H1 (cell line): ENCODE data around the gene EBNA1BP2. TPM values are rescaled to one million over a fixed set of nuclear protein-coding genes. Genes with fewer than 3 reads are reported as not detected.

Experiments
- CTCF ChIA-PET: fragments of 300-600 bp; sonication (Branson Sonifier 250); formaldehyde crosslinking; loops from one replicate; lab custom pipeline; 2021; ENCODE audit not compliant: partially characterized antibody; lab: Charles Lee
- POLR2A ChIA-PET: fragments of 300-600 bp; sonication (Branson Sonifier 250); formaldehyde crosslinking; loops from one replicate; lab custom pipeline; 2021; ENCODE audit warnings: inconsistent platforms; ENCODE audit not compliant: partially characterized antibody; lab: Charles Lee
- DNase-seq, 2 experiments: peaks; one replicate each; pipeline versions ENCODE4 v3.0.0 to v3.0.0-alpha.2; 2010 to 2022; ENCODE audit warnings: low spot score in 2 of 2, low read depth in 1 of 2, mixed read lengths in 1 of 2
- FAIRE-seq: peaks from 2 replicates; lab custom pipeline; 2011; peaks lifted over from hg19 to GRCh38; lab: Jason Lieb, UNC
- H2AFZ ChIP-seq: 2 replicates; pipeline ENCODE4 v1.8.1; 2012; ENCODE audit warnings: low read length, inconsistent platforms
- H2AK5ac ChIP-seq: 2 replicates; pipeline ENCODE4 v1.6.1; 2013; ENCODE audit warnings: low read depth, low read length
- H2BK120ac ChIP-seq: replicated peaks from 2 replicates; pipeline ENCODE3; 2013; ENCODE audit warnings: low read depth, low read length, inconsistent platforms
- H2BK12ac ChIP-seq: 2 replicates; pipeline ENCODE4 v1.6.1; 2013; ENCODE audit warnings: low read depth, low read length
- H2BK15ac ChIP-seq: 2 replicates; pipeline ENCODE4 v1.6.1; 2013; ENCODE audit warnings: low read length
- H2BK20ac ChIP-seq: 2 replicates; pipeline ENCODE4 v1.6.1; 2013; ENCODE audit warnings: low read length
- H2BK5ac ChIP-seq: 2 replicates; pipeline ENCODE4 v1.6.1; 2013; ENCODE audit warnings: low read depth, low read length
- H3K14ac ChIP-seq: 2 replicates; pipeline ENCODE4 v1.6.1; 2013; ENCODE audit warnings: inconsistent platforms; ENCODE audit not compliant: insufficient read length
- H3K18ac ChIP-seq: 2 replicates; pipeline ENCODE4 v1.6.1; 2013; ENCODE audit warnings: low read length; ENCODE audit errors: extremely low read depth
- H3K23ac ChIP-seq: 2 replicates; pipeline ENCODE4 v1.6.1; 2013; ENCODE audit warnings: inconsistent platforms; ENCODE audit not compliant: insufficient read length
- H3K23me2 ChIP-seq: 2 replicates; pipeline ENCODE4 v1.6.1; 2013; ENCODE audit warnings: low read depth, low read length
- H3K27ac ChIP-seq: 2 replicates; pipeline ENCODE4 v1.6.1; 2011; ENCODE audit warnings: low read depth, low read length, inconsistent platforms
- H3K27me3 ChIP-seq, 4 experiments: replicated peaks in 1 of 4; 1 replicate in 1 of 4; 2 replicates in 3 of 4; pipeline versions ENCODE4 v1.6.1 to v1.8.1; 2011 to 2013; ENCODE audit warnings: low read length in 3 of 4, mild to moderate bottlenecking in 3 of 4, inconsistent platforms in 2 of 4, mixed read lengths in 2 of 4, moderate library complexity in 1 of 4; ENCODE audit not compliant: control insufficient read depth in 3 of 4, insufficient read depth in 3 of 4; ENCODE audit errors: extremely low read depth in 1 of 4
- H3K36me3 ChIP-seq, 4 experiments: 2 replicates each; pipeline versions ENCODE4 v1.6.1 to v1.8.1; 2011 to 2013; ENCODE audit warnings: mild to moderate bottlenecking in 4 of 4, low read length in 3 of 4, moderate library complexity in 2 of 4, control low read depth in 1 of 4, inconsistent platforms in 1 of 4; ENCODE audit not compliant: insufficient read depth in 4 of 4, control insufficient read depth in 2 of 4
- H3K4ac ChIP-seq: replicated peaks from 2 replicates; pipeline ENCODE3; 2013; ENCODE audit warnings: low read length, low read depth, mixed read lengths, inconsistent platforms; ENCODE audit not compliant: insufficient read length
- H3K4me1 ChIP-seq, 4 experiments: replicated peaks in 1 of 4; 1 replicate in 1 of 4; 2 replicates in 3 of 4; pipeline versions ENCODE4 v1.6.1 to v1.8.1; 2011 to 2013; ENCODE audit warnings: low read length in 3 of 4, inconsistent platforms in 2 of 4, mixed read lengths in 1 of 4; ENCODE audit not compliant: insufficient read depth in 4 of 4, control insufficient read depth in 3 of 4
- H3K4me2 ChIP-seq, 2 experiments: 2 replicates each; pipeline versions ENCODE4 v1.6.1 to v1.8.1; 2011 to 2013; ENCODE audit warnings: low read depth in 2 of 2, low read length in 2 of 2, control low read depth in 1 of 2, inconsistent platforms in 1 of 2, mild to moderate bottlenecking in 1 of 2; ENCODE audit not compliant: insufficient read depth in 1 of 2
- H3K4me3 ChIP-seq, 4 experiments: fragments of 200-600, 300-600 bp in 1 of 4; sonication (generic), shearing (Covaris generic), sonication (Bioruptor Twin) in 1 of 4; 2 replicates each; pipeline versions ENCODE4 v1.5.1 to v1.8.1; 2011 to 2016; ENCODE audit warnings: low read length in 4 of 4, low read depth in 3 of 4, control low read depth in 2 of 4, inconsistent platforms in 2 of 4, mild to moderate bottlenecking in 2 of 4, mixed read lengths in 1 of 4, moderate library complexity in 1 of 4; ENCODE audit not compliant: insufficient read depth in 2 of 4; ENCODE audit errors: extremely low read depth in 1 of 4
- H3K56ac ChIP-seq: replicated peaks from 2 replicates; pipeline ENCODE3; 2013; ENCODE audit warnings: low read depth, mild to moderate bottlenecking, mixed read lengths, low read length, inconsistent platforms; ENCODE audit not compliant: insufficient read length
- H3K79me1 ChIP-seq: 2 replicates; pipeline ENCODE4 v1.6.1; 2013; ENCODE audit warnings: low read depth, low read length, control low read depth
- H3K79me2 ChIP-seq, 2 experiments: 2 replicates each; pipeline versions ENCODE4 v1.6.1 to v1.8.1; 2012 to 2013; ENCODE audit warnings: low read length in 2 of 2, mild to moderate bottlenecking in 2 of 2, inconsistent platforms in 1 of 2; ENCODE audit not compliant: insufficient read depth in 2 of 2, control insufficient read depth in 1 of 2
- H3K9ac ChIP-seq, 4 experiments: replicated peaks in 1 of 4; 1 replicate in 1 of 4; 2 replicates in 3 of 4; pipeline versions ENCODE4 v1.6.1 to v1.8.1; 2011 to 2013; ENCODE audit warnings: low read depth in 3 of 4, low read length in 3 of 4, control low read depth in 2 of 4, mild to moderate bottlenecking in 2 of 4, moderate library complexity in 2 of 4, inconsistent platforms in 1 of 4; ENCODE audit errors: extremely low read depth in 1 of 4
- H3K9me3 ChIP-seq, 2 experiments: 2 replicates each; pipeline versions ENCODE4 v1.6.1 to v1.8.1; 2012 to 2013; ENCODE audit warnings: mild to moderate bottlenecking in 2 of 2, moderate library complexity in 2 of 2, control low read depth in 1 of 2, inconsistent platforms in 1 of 2, low read depth in 1 of 2, low read length in 1 of 2, mixed read lengths in 1 of 2; ENCODE audit not compliant: insufficient read depth in 2 of 2
- H4K20me1 ChIP-seq, 2 experiments: replicated peaks in 1 of 2; 2 replicates each; pipeline versions ENCODE3 to v1.8.1; 2011 to 2013; ENCODE audit warnings: inconsistent platforms in 2 of 2, low read length in 2 of 2, mild to moderate bottlenecking in 1 of 2; ENCODE audit not compliant: insufficient read depth in 2 of 2, control insufficient read depth in 1 of 2
- H4K5ac ChIP-seq: 2 replicates; pipeline ENCODE4 v1.6.1; 2013; ENCODE audit warnings: low read length, low read depth, mixed read lengths, inconsistent platforms; ENCODE audit not compliant: insufficient read length
- H4K8ac ChIP-seq: 2 replicates; pipeline ENCODE4 v1.8.0; 2013; ENCODE audit warnings: mild to moderate bottlenecking, moderate library complexity, low read length, inconsistent platforms; ENCODE audit not compliant: insufficient read depth; ENCODE audit errors: extremely low read depth
- H4K91ac ChIP-seq: replicated peaks from 2 replicates; pipeline ENCODE3; 2013; ENCODE audit warnings: low read length, mixed read lengths, inconsistent platforms; ENCODE audit not compliant: insufficient read length
- ASH2L ChIP-seq: fragments of 200-600, 300-600 bp; sonication (generic); IDR thresholded peaks from one replicate; pipeline ENCODE4 v1.7.1; 2017; ENCODE audit warnings: low read length
- CHD2 ChIP-seq: IDR thresholded peaks from 2 replicates; pipeline ENCODE4 v1.6.1; 2012; ENCODE audit warnings: low read length, improper control_type of control experiment
- CREB1 ChIP-seq: IDR thresholded peaks from 2 replicates; pipeline ENCODE4 v1.6.1; 2012; ENCODE audit warnings: inconsistent platforms
- CTBP2 ChIP-seq: IDR thresholded peaks from 2 replicates; pipeline ENCODE4 v1.7.0; 2011; ENCODE audit warnings: borderline replicate concordance, mild to moderate bottlenecking, moderate library complexity, mixed read lengths, low read length; ENCODE audit not compliant: insufficient read depth, insufficient read length
- JUN ChIP-seq: IDR thresholded peaks from 2 replicates; pipeline ENCODE4 v1.6.1; 2011; ENCODE audit warnings: low read depth, mild to moderate bottlenecking, improper control_type of control experiment, low read length
- JUND ChIP-seq: IDR thresholded peaks from 2 replicates; pipeline ENCODE4 v1.6.1; 2011; ENCODE audit warnings: mild to moderate bottlenecking, improper control_type of control experiment, low read length
- POLR2A ChIP-seq, 2 experiments: IDR thresholded peaks; 1 replicate in 1 of 2; 2 replicates in 1 of 2; pipeline ENCODE4 v1.6.1; 2011; ENCODE audit warnings: low read depth in 2 of 2, low read length in 2 of 2, mild to moderate bottlenecking in 2 of 2; ENCODE audit errors: control extremely low read depth in 1 of 2
- POLR2AphosphoS5 ChIP-seq: IDR thresholded peaks from 2 replicates; pipeline ENCODE4 v1.6.1; 2011; ENCODE audit warnings: low read depth, low read length
- TAF1 ChIP-seq: IDR thresholded peaks from 2 replicates; pipeline ENCODE4 v1.6.1; 2011; ENCODE audit warnings: mild to moderate bottlenecking, low read depth, low read length
- TBP ChIP-seq: IDR thresholded peaks from 2 replicates; pipeline ENCODE4 v1.6.1; 2011; ENCODE audit warnings: low read depth, low read length, improper control_type of control experiment
- TCF12 ChIP-seq: IDR thresholded peaks from 2 replicates; pipeline ENCODE4 v1.6.1; 2011; ENCODE audit warnings: low read depth, mild to moderate bottlenecking, low read length
- YY1 ChIP-seq: IDR thresholded peaks from 2 replicates; pipeline ENCODE4 v1.6.1; 2011; ENCODE audit warnings: low read depth, mild to moderate bottlenecking, low read length
- WGBS, 2 experiments: shearing (Covaris generic) in 1 of 2; methylation state at CpG; one replicate each; pipeline versions ENCODE4 v1.1.6 to v1.1.7; 2013 to 2015; ENCODE audit warnings: low lambda C conversion rate in 2 of 2, mixed read lengths in 2 of 2, inconsistent platforms in 1 of 2, low coverage in 1 of 2, missing lambda C conversion rate in 1 of 2; ENCODE audit not compliant: insufficient replicate concordance in 2 of 2, insufficient coverage in 1 of 2, insufficient read length in 1 of 2; ENCODE audit errors: extremely low coverage in 1 of 2, missing lambda C conversion rate in 1 of 2; 5-methylcytosine and 5-hydroxymethylcytosine counted together
- polyA plus RNA-seq, 7 experiments: library from polyadenylated mRNA; depleted of rRNA in 3 of 7; stranded (reverse) in 5 of 7; unstranded in 2 of 7; fragments of >200 nt in 5 of 7; fragments of 200-250 nt in 2 of 7; gene quantifications; 1 replicate in 5 of 7; 2 replicates in 1 of 7; 4 replicates in 1 of 7; pipeline versions ENCODE4 v1.2.1 to v1.2.3, GENCODE V29; 2011 to 2013; ENCODE audit warnings: missing spikeins in 2 of 7, mixed read lengths in 2 of 7
- total RNA-seq: library from RNA; stranded (reverse); fragmentation: NEBNext Ultra II Directional; extraction: Animal tissue kit (Norgen Biotek cat#: 25700); gene quantifications from 2 replicates; pipeline ENCODE4 v1.2.1, GENCODE V29; 2021

EBNA1BP2 gene
- total and polyA plus RNA-seq, 2 of the 8 experiments (the other 6 are each of a cell fraction or from before 2014, with no cell fraction given): 31.0 to 104 TPM

GRCh38 chr1:43206600-43207228 lies 34.6 kb upstream of the EBNA1BP2 start:
- no peak overlapping the region for H4K8ac ChIP-seq
- peak overlapping the region; percentile 91 for H2BK5ac ChIP-seq
- DNase-seq: peak in 1 of 2 experiments; percentile 89
- H3K4me2 ChIP-seq: peak overlapping the region; percentile 43 to 67
- ChIA-PET CTCF (interaction anchor here (0.8 to 3.5 kb wide), 6 partner anchors 9 to 208 kb away, joined by 3 to 14 read pairs (median 4); no protein-coding TSS in a partner anchor), POLR2A (interaction anchor here (0.7 to 2.8 kb wide), 7 partner anchors 9 to 390 kb away, joined by 3 to 12 read pairs (median 4); partner anchors contain the start of genes CDC20 and ERMAP)
- H2BK12ac ChIP-seq: peak overlapping the region; percentile 100
- no peak overlapping the region for H3K56ac ChIP-seq
- H3K27me3 ChIP-seq: no peaks in the 10 kb centered on the region
- H2BK15ac ChIP-seq: no peak overlapping the region
- no peaks in the 10 kb centered on the region for H3K9me3 ChIP-seq
- H3K79me1 ChIP-seq: no peaks in the 10 kb centered on the region
- no peak overlapping the region for H3K14ac ChIP-seq
- peak overlapping the region; percentile 80 for H2BK20ac ChIP-seq
- no peaks in the 10 kb centered on the region for H4K20me1 ChIP-seq
- no peaks in the 10 kb centered on the region for H3K79me2 ChIP-seq
- H3K9ac ChIP-seq: peak overlapping the region in 2 of 4 experiments; percentile 8 to 32; a peak in 1 of 7 replicates
- FAIRE-seq: no peak
- H3K4ac ChIP-seq: peak overlapping the region; percentile 0
- H3K4me1 ChIP-seq: peaks cover 4 to 13% (median 11%) of the 10 kb centered on the region in 4 experiments
- no peak overlapping the region for H4K5ac ChIP-seq
- H4K91ac ChIP-seq: peak overlapping the region; percentile 84
- H3K27ac ChIP-seq: peak overlapping the region; percentile 56
- no peak overlapping the region for H3K23ac ChIP-seq
- H3K18ac ChIP-seq: peak overlapping the region; percentile 49; the same call in 1 of the 2 replicates
- peak overlapping the region; percentile 85 for H2AK5ac ChIP-seq
- WGBS, 2 experiments: 37% methylated on average over 10 of the region's 10 CpGs; no CpG with 5 or more reads in 1 of the 2 experiments
- H2AFZ ChIP-seq: peak overlapping the region; percentile 75; the same call in 1 of the 2 replicates
- H3K23me2 ChIP-seq: no peaks in the 10 kb centered on the region
- peak overlapping the region; percentile 67 for H2BK120ac ChIP-seq
- no peak overlapping the region for H3K4me3 ChIP-seq
- H3K36me3 ChIP-seq: no peaks in the 10 kb centered on the region
- TF ChIP-seq TAF1 (peak; percentile 31; the same call in 1 of the 2 replicates), CREB1 (0 out of 2 replicates have a peak, but pooled peaks have one; percentile 42), POLR2A (IDR thresholded peaks at IDR 0.05; ENCODE audit: control extremely low read depth in 1 of 2, low read depth in 2 of 2, low read length in 2 of 2) (peak; percentile 27 to 76), TBP (0 out of 2 replicates have a peak, but pooled peaks have one; percentile 42), JUN (peak; percentile 91), ASH2L (peak; percentile 60), YY1 (no peak), POLR2AphosphoS5 (peak; percentile 54; the same call in 1 of the 2 replicates), CHD2 (no peak), TCF12 (no peak), CTBP2 (no peak), JUND (peak; percentile 88; the same call in 1 of the 2 replicates)
